ENCODE measurements around the gene TACR3.
"Not testable (repeated sequence)": the region's sequence is repeated elsewhere in the genome, so short reads cannot be mapped to it uniquely, and the experiment has no call there.

Gene TACR3

GRCh38 chr4:103719830-103720207 is at the start of gene TACR3:
TSS of gene TACR3 (minus strand) at chr4:103719985. CDS start at chr4:103719675, 310 bp downstream.
- DNase-seq: no peak

GRCh38 chr4:103757631-103758030 is 37.8 kb upstream of the TACR3 start:
- no peak for DNase-seq

GRCh38 chr4:103756741-103757140 is 37.0 kb upstream of the TACR3 start:
- DNase-seq: no peak

GRCh38 chr4:103754844-103755243 is 35.1 kb upstream of the TACR3 start:
- DNase-seq: no peak

- DNase-seq: no peak
Observed at GRCh38 chr4:103753868-103754653, 34.3 kb upstream of the TACR3 start.

- DNase-seq: not testable (repeated sequence)
Observed at GRCh38 chr4:103723150-103723549, 3.4 kb upstream of the TACR3 start.

GRCh38 chr4:103721251-103721650 is 1.5 kb upstream of the TACR3 start:
- no peak for DNase-seq

- no peak for DNase-seq
Observed at GRCh38 chr4:103720661-103721060, 876 bp upstream of the TACR3 start.

GRCh38 chr4:103719105-103719829 is 518 bp downstream of the TACR3 start:
- DNase-seq: no peak

GRCh38 chr4:103692615-103693014 is 27.2 kb downstream of the TACR3 start:
- no peak for DNase-seq

GRCh38 chr4:103673983-103674382 is 45.8 kb downstream of the TACR3 start:
- DNase-seq: no peak

GRCh38 chr4:103666764-103667163 is 53.0 kb downstream of the TACR3 start:
- not testable (repeated sequence) for DNase-seq

- DNase-seq: no peak
Observed at GRCh38 chr4:103664436-103665075, 55.2 kb downstream of the TACR3 start.

GRCh38 chr4:103648541-103648940 is 71.2 kb downstream of the TACR3 start:
- DNase-seq: no peak

- no peak for DNase-seq
Observed at GRCh38 chr4:103645991-103646390, 73.8 kb downstream of the TACR3 start.

GRCh38 chr4:103634236-103634635 is 85.5 kb downstream of the TACR3 start:
- DNase-seq: no peak

- no peak for DNase-seq
Observed at GRCh38 chr4:103626296-103626695, 93.5 kb downstream of the TACR3 start.

- DNase-seq: no peak
Observed at GRCh38 chr4:103591841-103592240, 127.9 kb downstream of the TACR3 start.

- DNase-seq: no peak
Observed at GRCh38 chr4:103567591-103567990, 152.2 kb downstream of the TACR3 start.

- not testable (repeated sequence) for DNase-seq
Observed at GRCh38 chr4:103559178-103559577, 160.6 kb downstream of the TACR3 start.
